Astrocyte of the cerebellum (primary cell): Measurements from ENCODE around the gene VPS13D.

ENCODE experiments used
- DNase-seq: peaks from one replicate; pipeline ENCODE4 v3.0.0-alpha.2; 2011; ENCODE audit warnings: low read depth
- H3K4me3 ChIP-seq: 2 replicates; pipeline ENCODE4 v1.5.1; 2011; ENCODE audit warnings: mild to moderate bottlenecking, low read depth, low read length, moderate library complexity
- in situ Hi-C: cut with HindIII; loops from 2 replicates; pipeline ENCODE4 v1.10.0; 2017; ENCODE audit warnings: low sequenced_read_pairs
- TF ChIP-seq, protein P1 (sequence below): IDR thresholded peaks from 2 replicates; pipeline ENCODE4 v1.5.1; 2012; ENCODE audit warnings: low read length, low read depth, moderate library complexity, mild to moderate bottlenecking; ENCODE audit errors: missing control alignments

Gene VPS13D

DNA sequence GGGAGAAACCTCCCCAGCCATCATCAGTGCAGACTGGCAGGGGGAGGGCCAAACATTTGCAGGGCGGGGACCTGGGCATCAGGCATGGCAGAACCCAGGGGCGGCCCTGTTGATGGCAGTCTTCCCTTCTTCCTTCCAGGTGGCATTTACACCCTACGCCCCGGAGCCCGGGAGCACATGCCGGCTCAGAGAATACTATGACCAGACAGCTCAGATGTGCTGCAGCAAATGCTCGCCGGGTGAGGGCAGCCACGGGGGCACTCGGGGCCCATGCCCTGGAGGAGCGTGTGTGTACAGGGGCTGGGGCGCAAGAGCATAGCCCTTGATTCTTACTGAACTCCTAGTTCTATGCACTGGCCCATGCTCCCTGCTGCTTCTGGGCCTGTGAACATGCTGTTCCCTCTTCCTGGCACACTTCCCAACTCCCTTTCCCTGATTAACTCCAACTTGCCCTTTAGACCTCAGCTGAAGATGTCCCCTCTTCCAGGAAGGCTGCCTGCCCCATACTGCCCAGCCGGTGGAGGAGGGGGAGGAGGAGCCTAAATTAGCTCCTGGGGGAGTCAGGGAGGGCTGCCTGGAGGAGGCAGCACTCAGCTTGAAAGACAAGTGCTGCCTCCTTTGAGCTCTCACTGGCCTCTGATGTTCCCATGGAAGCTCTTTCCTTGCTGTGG lies 41.0 kb upstream of the VPS13D start:
- no peak for DNase-seq
- no peak overlapping the region for H3K4me3 ChIP-seq
- in situ Hi-C loops = no loop called here
- TF ChIP-seq, protein P1, sequence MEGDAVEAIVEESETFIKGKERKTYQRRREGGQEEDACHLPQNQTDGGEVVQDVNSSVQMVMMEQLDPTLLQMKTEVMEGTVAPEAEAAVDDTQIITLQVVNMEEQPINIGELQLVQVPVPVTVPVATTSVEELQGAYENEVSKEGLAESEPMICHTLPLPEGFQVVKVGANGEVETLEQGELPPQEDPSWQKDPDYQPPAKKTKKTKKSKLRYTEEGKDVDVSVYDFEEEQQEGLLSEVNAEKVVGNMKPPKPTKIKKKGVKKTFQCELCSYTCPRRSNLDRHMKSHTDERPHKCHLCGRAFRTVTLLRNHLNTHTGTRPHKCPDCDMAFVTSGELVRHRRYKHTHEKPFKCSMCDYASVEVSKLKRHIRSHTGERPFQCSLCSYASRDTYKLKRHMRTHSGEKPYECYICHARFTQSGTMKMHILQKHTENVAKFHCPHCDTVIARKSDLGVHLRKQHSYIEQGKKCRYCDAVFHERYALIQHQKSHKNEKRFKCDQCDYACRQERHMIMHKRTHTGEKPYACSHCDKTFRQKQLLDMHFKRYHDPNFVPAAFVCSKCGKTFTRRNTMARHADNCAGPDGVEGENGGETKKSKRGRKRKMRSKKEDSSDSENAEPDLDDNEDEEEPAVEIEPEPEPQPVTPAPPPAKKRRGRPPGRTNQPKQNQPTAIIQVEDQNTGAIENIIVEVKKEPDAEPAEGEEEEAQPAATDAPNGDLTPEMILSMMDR = no peak

DNA sequence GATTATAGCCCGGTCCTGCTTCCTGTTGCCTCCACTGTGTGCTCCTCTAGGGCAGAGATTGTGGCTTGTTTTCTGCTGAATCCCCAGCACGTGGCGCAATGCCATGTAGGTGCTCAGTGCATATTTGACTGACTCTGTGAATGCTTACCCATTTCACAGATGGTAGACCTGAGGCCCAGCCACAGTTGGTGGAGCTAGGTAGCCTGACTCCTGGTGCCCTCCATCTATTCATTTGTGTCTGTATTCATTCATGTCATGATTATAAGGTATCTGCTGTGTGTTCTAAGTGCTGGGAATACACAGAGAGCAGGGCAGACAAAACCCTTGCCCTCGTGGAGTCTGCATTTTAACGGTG lies 40.5 kb upstream of the VPS13D start:
- in situ Hi-C loops = no loop called here
- no peak overlapping the region for H3K4me3 ChIP-seq
- TF ChIP-seq, protein P1 = no peak
- no peak for DNase-seq

DNA sequence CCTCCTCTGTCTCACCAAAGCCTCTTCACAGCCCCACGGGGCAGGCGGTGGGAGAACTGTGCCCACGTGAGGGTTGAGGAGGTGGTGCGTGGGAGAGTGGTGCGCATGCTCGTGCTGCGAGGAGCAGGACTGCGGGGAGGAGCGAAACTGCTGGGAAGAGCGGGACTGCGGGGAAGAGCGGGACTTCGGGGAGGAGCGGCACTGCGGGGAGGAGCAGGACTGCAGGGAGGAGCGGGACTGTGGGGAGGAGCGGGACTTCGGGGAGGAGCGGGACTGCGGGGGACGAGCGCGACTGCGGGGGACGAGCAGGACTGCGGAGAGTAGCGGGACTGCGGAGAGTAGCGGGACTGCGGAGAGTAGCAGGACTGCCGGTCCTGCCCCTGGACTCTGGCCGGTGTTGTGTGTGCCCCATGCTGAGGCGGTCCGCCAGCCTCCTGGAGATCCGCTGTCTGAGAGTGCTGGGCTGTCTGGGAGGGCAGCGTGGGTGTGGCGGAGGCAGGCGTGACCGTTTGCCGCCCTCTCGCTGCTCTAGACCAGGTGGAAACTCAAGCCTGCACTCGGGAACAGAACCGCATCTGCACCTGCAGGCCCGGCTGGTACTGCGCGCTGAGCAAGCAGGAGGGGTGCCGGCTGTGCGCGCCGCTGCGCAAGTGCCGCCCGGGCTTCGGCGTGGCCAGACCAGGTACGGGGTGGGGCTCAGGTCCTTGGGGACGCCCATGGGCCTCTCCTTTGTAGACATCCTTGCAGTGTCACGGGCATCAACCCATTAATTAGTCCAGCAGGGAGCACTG lies 38.4 kb upstream of the VPS13D start:
- TF ChIP-seq, protein P1 = no peak
- in situ Hi-C loops = no loop called here
- no peak for DNase-seq

DNA sequence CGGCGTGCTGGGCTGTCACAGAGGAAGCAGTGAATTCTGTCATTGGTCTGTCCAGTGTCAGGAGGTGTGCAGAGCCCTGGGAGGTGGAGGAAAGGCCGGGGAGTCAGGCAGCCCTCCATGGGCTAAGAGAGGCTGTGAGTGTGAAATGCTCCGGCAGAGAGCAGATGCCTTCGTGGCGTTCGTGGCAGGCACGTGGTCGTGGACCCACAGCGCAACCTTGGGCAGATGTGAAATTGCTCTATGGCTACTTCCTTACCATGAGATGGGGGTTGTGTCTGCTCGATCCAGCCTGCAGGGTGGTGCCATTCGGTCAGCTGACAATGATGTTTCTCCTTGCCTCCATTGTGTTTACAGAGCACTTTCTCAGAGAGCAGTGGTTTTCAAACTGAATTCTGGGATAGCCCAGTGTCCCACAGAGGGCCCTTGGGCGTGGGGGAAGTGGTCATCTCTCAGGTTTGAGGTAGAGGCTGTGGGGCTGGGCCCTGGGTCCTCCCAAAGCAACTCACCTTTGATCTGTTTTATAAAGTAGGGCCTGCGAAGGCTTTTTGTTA lies 35.1 kb upstream of the VPS13D start:
- no peak for DNase-seq
- H3K4me3 ChIP-seq = no peak overlapping the region
- TF ChIP-seq, protein P1 = no peak
- in situ Hi-C loops = loop anchor here (5.0 kb wide), 1 partner anchor 67 kb away; no protein-coding TSS in a partner anchor

More for the DNA sequence above, 38.4 kb upstream of the VPS13D start:
- no peak overlapping the region for H3K4me3 ChIP-seq

DNA sequence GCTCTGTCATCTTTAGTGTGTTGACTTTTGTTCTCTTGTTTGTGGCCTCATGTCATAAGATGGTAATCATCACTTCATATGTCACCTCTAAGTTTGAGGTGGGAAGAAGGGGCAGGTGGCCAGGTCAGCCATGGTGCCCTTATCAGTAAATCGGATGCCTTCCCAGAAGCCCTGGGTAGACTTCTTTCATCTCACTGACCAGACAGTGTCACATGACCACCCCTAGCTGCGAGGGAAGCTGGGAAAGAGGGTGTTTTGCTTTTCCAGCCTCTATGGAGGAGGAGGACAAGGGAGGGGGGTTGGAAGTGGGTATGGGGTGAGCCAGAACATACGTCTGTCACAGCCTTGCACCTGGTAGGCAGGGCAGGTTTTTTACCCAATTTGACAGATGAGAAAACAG lies 34.4 kb upstream of the VPS13D start:
- TF ChIP-seq, protein P1 = no peak
- H3K4me3 ChIP-seq = no peak overlapping the region
- in situ Hi-C loops = loop anchor here (5.0 kb wide), 1 partner anchor 68 kb away; no protein-coding TSS in a partner anchor
- DNase-seq = no peak

DNA sequence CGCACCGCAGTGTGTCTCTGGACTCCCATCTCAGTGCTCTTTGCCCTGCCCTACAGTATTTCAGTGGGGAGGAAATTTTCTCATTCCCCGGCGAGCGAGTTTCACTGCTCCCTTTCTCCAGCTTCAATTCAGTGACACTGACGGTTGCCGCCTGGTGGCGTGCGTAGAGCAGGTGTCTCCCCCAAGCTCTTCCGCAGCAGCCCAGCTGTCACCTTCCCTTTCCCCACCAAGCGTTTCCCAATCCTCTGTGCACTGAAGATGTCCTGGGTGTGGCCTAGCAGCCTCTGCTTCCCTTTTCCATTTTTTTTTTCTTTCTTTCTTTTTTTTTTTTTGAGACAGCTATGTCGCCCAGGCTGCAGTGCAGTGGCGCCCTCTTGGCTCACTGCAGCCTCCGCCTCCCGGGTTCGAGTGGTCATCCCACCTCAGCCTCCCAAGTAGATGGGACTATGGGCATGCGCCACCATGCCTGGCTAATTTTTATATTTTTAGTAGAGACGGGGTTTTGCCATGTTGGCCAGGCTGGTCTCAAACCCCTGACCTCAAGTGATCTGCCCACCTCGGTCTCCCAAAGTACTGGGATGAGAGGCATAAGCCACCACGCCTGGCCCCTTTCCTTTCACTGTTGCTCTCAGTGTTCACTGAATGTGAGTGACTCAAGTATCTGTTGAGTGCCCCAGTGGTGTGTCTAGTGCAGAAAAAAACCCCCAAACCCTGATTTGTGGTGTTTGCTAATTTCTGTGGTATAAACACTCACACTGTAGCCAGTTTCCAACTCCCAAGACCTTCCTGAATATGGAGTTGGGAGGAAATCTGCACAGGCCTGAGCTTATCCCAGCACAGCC lies 33.0 kb upstream of the VPS13D start:
- TF ChIP-seq, protein P1 = no peak
- in situ Hi-C loops = loop anchor here (5.0 kb wide), 1 partner anchor 70 kb away; no protein-coding TSS in a partner anchor
- H3K4me3 ChIP-seq = no peak overlapping the region
- no peak for DNase-seq
